GM21367 (cell line): ENCODE measurements around the gene PRKAR2B.
"Not testable (repeated sequence)": the region's sequence is repeated elsewhere in the genome, so short reads cannot be mapped to it uniquely, and the experiment has no call there.

ENCODE experiments used
- ATAC-seq: cut with Tn5 transposase; IDR thresholded peaks from one replicate; pipeline ENCODE4 v1.9.1; 2021; ENCODE audit not compliant: unreplicated experiment

The PRKAR2B gene

DNA sequence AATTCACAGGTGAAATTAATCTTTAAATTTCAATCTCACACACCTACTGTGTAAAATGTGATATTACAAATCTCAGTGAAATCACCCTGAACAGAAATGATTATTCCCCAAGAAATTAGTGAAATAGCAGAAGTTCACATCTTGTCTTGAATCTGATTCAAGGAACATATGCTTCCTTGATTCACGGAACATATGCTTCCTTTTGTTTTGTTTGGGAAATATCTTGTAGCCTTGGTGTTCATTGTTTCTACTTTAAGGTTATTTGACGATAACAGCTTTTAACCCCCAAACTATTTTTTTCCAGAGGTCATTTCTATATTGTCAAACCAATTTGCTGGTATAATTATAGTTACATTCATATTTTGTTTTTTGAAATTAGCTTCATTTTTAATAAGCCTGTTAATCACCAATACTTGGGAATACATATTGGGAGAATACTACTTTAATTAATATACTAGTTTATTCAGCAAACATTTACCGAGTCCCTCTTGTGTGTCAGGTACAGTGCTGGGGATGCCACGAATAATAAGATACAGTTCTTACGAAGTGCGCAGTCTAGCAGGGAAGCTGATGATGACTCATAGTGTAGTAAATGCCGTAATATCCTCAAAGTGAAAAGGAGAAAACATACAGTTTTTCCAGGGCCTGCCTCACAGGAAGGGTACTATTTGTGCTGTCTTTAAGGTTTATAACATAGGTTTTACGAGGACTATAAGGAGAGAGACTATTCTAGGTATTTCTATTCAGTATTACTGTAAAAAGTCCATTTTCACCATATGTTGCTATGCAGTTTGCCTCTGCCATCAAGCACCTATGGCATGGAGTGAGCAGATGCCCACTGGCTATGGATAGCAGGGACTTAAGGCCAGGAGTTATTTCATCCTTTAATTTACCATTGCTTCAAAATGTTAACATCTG lies 32.5 kb downstream of the PRKAR2B start:
- ATAC-seq, result no peak

GRCh38 chr7:107077699-107078516 lies 33.4 kb downstream of the PRKAR2B start:
- no peak for ATAC-seq

- no peak for ATAC-seq
Measured at GRCh38 chr7:107078517-107078966, 34.0 kb downstream of the PRKAR2B start.

GRCh38 chr7:107079212-107079940 lies 34.9 kb downstream of the PRKAR2B start:
- ATAC-seq, result no peak

GRCh38 chr7:107080099-107080505 lies 35.6 kb downstream of the PRKAR2B start:
- ATAC-seq, result no peak

DNA sequence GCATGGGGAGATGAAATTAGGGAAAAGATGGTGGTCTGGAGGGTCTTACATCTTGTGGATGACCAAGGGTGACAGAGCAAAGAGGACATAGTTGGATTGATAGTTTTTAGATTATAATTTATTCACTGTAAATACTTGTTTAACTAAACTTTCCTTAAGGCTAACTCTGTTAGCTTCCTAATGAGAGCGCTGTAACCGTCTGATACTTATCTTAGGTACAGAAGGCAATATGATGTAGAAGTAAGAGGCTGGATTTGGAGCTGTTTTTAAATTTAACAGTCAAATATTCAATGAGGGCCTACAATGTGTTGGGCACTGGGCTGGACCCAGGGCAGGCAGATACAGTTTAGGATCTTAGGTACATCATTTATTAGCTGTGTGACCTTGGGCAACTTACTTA lies 36.0 kb downstream of the PRKAR2B start:
- ATAC-seq, result no peak

DNA sequence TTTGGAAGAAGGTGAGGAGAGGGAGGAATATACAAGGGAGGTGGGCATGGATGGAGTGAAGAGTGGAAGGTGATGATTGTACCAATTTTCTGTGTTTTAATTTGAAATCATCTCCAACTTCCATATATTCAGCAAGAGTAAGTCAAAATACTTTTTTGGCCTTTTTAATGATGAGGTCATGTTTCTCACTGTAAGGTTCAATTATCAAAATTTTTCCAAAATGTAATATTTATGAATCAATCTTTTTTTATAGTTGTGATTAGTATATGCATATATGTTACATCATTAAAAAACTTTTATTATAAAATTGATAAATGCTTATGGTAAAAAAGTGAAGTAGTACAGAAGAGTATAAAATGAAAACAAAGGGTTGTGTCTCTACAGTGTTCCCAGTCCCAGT lies 40.7 kb downstream of the PRKAR2B start:
- no peak for ATAC-seq

GRCh38 chr7:107089627-107090026 lies 45.1 kb downstream of the PRKAR2B start:
- no peak for ATAC-seq

- ATAC-seq, result no peak
Measured at GRCh38 chr7:107090457-107090856, 46.0 kb downstream of the PRKAR2B start.

GRCh38 chr7:107091306-107091705 lies 46.8 kb downstream of the PRKAR2B start:
- ATAC-seq, result no peak

DNA sequence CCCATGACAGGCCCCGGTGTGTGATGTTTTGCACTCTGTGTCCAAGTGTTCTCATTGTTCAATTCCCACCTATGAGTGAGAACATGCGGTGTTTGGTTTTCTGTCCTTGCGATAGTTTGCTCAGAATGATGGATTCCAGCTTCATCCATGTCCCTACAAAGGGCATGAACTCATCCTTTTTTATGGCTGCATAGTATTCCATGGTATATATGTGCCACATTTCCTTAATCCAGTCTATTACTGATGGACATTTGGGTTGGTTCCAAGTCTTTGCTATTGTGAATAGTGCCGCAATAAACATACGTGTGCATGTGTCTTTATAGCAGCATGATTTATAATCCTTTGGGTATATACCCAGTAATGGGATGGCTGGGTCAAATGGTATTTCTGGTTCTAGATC lies 49.2 kb downstream of the PRKAR2B start:
- not testable (repeated sequence) for ATAC-seq

- ATAC-seq, result not testable (repeated sequence)
Measured at GRCh38 chr7:107099154-107099553, 54.6 kb downstream of the PRKAR2B start.

- ATAC-seq, result no peak
Measured at GRCh38 chr7:107100824-107101223, 56.3 kb downstream of the PRKAR2B start.

- ATAC-seq, result no peak
Measured at GRCh38 chr7:107103369-107103768, 58.9 kb downstream of the PRKAR2B start.

- no peak for ATAC-seq
Measured at GRCh38 chr7:107104801-107105200, 60.3 kb downstream of the PRKAR2B start.

GRCh38 chr7:107105591-107106245 lies 61.2 kb downstream of the PRKAR2B start:
- ATAC-seq, result no peak

DNA sequence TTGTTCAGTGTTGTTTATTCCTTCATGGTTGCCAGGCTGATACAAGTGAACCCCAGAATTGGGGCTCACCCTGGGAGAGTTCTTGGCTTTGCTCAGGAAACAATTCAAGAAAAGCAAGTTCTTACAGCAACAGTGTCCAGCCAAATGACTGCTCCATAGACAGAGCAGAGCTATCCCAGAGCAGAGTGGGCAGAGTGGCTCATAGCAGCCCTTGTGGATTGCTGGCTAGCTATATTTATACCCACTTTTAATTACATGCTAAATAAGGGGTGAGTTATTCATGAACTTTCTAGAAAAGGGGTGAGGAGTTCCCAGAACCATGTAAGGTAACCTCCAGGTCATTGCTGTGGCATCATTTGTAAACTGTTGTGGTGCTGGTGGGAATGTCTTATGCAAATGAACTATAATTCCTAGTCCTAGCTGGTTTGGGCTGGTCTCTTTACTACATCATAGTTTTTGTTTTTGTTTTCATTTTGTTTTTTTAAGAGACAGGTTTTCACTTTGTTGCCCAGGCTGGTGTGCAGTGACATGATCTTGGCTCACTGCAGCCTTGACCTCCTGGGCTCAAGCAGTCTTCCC lies 64.4 kb downstream of the PRKAR2B start:
- no peak for ATAC-seq

DNA sequence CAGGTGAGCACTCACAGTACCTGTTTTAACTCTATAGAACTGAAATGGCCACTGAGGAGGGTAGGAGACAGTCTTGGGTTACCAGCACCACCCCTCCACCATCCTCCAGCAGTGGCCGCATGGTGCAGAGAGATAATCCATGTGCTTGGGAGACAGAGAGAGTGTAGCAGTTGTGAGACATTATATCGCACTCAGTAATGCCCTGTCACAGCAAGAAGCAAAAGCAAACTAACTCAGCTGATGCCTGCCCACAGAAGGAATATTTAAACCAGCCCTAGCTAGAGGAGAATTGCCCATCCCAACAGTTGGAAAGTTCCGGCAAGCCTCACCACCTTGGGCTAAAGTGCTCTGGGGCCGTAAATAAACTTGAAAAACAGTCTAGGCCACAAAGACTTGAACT lies 65.5 kb downstream of the PRKAR2B start:
- no peak for ATAC-seq

DNA sequence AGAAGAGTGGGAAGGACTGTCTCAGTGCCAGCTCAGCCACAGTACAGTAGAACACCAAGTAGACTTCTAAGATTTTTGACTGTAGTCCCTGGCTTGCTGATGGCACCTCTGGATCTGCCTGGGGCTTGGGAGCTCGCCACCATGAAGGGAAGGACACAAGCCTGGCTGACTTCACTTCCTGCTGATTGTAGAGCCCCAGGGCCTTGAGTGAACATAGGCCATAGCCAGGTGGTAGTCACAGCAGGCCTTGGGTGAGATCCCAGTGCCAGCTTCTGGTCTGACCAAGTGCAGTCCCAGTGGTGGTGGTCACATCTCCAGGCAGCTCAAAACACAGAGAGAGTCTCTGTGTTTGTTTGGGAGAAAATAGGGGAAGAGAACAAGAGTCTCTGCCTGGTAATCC lies 66.7 kb downstream of the PRKAR2B start:
- no peak for ATAC-seq

DNA sequence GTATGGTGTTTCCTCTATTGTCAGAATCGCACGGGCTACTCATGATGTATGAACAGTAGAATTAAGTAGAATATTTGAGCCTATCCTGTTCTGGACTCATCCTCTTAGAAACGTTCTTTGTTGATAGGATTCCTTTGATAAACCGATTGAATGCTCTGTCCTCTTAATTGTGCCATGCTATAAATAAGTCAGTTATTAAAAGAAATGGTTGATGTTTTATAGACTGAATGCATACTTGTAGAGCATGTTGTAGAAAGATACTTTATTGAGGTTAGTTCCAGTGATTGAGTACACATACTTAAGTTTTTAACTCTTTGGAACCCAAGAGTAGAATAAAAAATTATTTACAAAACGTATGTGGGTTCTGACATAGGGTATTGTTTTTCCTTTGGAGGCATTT lies 69.4 kb downstream of the PRKAR2B start:
- ATAC-seq, result no peak
